SK-N-SH (cell line): ENCODE data around the gene RYR3. TPM values are rescaled to one million over a fixed set of nuclear protein-coding genes. Genes with fewer than 3 reads are reported as not detected.

Source experiments
- CTCF ChIA-PET: fragments of 300-600, 350-600 bp; formaldehyde crosslinking; extraction: SDS; loops from one replicate; lab custom pipeline; 2021; lab: Yijun Ruan, JAX
- POLR2A ChIA-PET: fragments of 350-600 bp; sonication (Branson Sonifier 250); formaldehyde crosslinking; extraction: SDS; loops from one replicate; lab custom pipeline; 2020; ENCODE audit warnings: antibody characterized with exemption, inconsistent platforms; lab: Yijun Ruan, JAX
- DNase-seq: peaks from one replicate; pipeline ENCODE4 v3.0.0; 2012
- H2AFZ ChIP-seq: fragments of 200-600 bp; sonication (generic); 2 replicates; pipeline ENCODE4 v1.8.1; 2016; ENCODE audit warnings: antibody characterized with exemption, mild to moderate bottlenecking, low read depth
- H3F3A ChIP-seq: fragments of 200-600 bp; sonication (generic); replicated peaks from 2 replicates; pipeline ENCODE3; 2016; ENCODE audit warnings: antibody characterized with exemption, mild to moderate bottlenecking; ENCODE audit not compliant: insufficient read depth
- H3K27ac ChIP-seq, 2 experiments: fragments of 200-500 bp in 1 of 2; fragments of 200-600 bp in 1 of 2; sonication (Bioruptor generic) in 1 of 2; sonication (generic), shearing (Covaris generic) in 1 of 2; 2 replicates each; pipeline versions ENCODE4 v1.5.1 to v1.6.1; 2014 to 2016; ENCODE audit warnings: low read depth in 2 of 2, inconsistent platforms in 1 of 2, low read length in 1 of 2, mild to moderate bottlenecking in 1 of 2, mixed read lengths in 1 of 2
- H3K27me3 ChIP-seq: fragments of 200-600 bp; sonication (generic), shearing (Covaris generic); 2 replicates; pipeline ENCODE4 v1.6.1; 2016; ENCODE audit warnings: mixed run types; ENCODE audit not compliant: insufficient read depth
- H3K36me3 ChIP-seq, 2 experiments: fragments of 200-500 bp in 1 of 2; fragments of 200-600 bp in 1 of 2; sonication (Bioruptor generic) in 1 of 2; sonication (generic) in 1 of 2; replicated peaks in 1 of 2; 2 replicates each; pipeline versions ENCODE3 to v1.5.1; 2014 to 2016; ENCODE audit warnings: low read length in 1 of 2, mild to moderate bottlenecking in 1 of 2; ENCODE audit not compliant: insufficient read depth in 2 of 2, control insufficient read depth in 1 of 2
- H3K4me1 ChIP-seq, 2 experiments: fragments of 200-500 bp in 1 of 2; fragments of 200-600 bp in 1 of 2; sonication (Bioruptor generic) in 1 of 2; sonication (generic), shearing (Covaris generic) in 1 of 2; 2 replicates each; pipeline versions ENCODE4 v1.5.1 to v1.6.1; 2014 to 2016; ENCODE audit warnings: low read depth in 1 of 2, low read length in 1 of 2, mixed run types in 1 of 2; ENCODE audit not compliant: insufficient read depth in 2 of 2, control insufficient read depth in 1 of 2
- H3K4me2 ChIP-seq: fragments of 200-600 bp; sonication (generic), shearing (Covaris generic); 2 replicates; pipeline ENCODE4 v1.6.1; 2017; ENCODE audit warnings: mixed run types
- H3K4me3 ChIP-seq, 2 experiments: fragments of 200-500 bp in 1 of 2; fragments of 200-600 bp in 1 of 2; sonication (Bioruptor generic) in 1 of 2; sonication (generic), shearing (Covaris generic) in 1 of 2; 2 replicates each; pipeline versions ENCODE4 v1.5.1 to v1.8.1; 2014 to 2016; ENCODE audit warnings: low read depth in 2 of 2, inconsistent platforms in 1 of 2, low read length in 1 of 2, mild to moderate bottlenecking in 1 of 2, mixed read lengths in 1 of 2, moderate library complexity in 1 of 2
- H3K79me2 ChIP-seq: fragments of 200-600 bp; sonication (generic); 2 replicates; pipeline ENCODE4 v1.8.1; 2017; ENCODE audit warnings: mild to moderate bottlenecking; ENCODE audit not compliant: insufficient read depth
- H3K9ac ChIP-seq: fragments of 200-600 bp; sonication (generic); 2 replicates; pipeline ENCODE4 v1.6.1; 2017; ENCODE audit warnings: mixed run types
- H3K9me2 ChIP-seq: fragments of 200-600 bp; sonication (generic); 2 replicates; pipeline ENCODE4 v1.6.1; 2017; ENCODE audit warnings: mixed run types
- H3K9me3 ChIP-seq: fragments of 200-600 bp; sonication (generic); 2 replicates; pipeline ENCODE4 v1.6.1; 2017; ENCODE audit warnings: mixed run types, mild to moderate bottlenecking, moderate library complexity
- H4K20me1 ChIP-seq: fragments of 200-600 bp; sonication (generic); 2 replicates; pipeline ENCODE4 v1.6.1; 2017; ENCODE audit warnings: mild to moderate bottlenecking, mixed run types; ENCODE audit not compliant: insufficient read depth
- FOSL2 ChIP-seq: IDR thresholded peaks from 2 replicates; pipeline ENCODE4 v1.4.0; 2012; ENCODE audit warnings: low read depth, mild to moderate bottlenecking, moderate library complexity, borderline replicate concordance
- GABPA ChIP-seq: IDR thresholded peaks from 2 replicates; pipeline ENCODE4 v1.4.0; 2012; ENCODE audit warnings: low read depth, mild to moderate bottlenecking
- GATA2 ChIP-seq: sonication (generic); formaldehyde crosslinking; IDR thresholded peaks from 2 replicates; pipeline ENCODE4 v1.5.0; 2020; ENCODE audit warnings: mild to moderate bottlenecking, missing genetic modification reagents
- MAX ChIP-seq: IDR thresholded peaks from 2 replicates; pipeline ENCODE4 v1.4.0; 2012; ENCODE audit warnings: low read depth
- MEF2A ChIP-seq: IDR thresholded peaks from 2 replicates; pipeline ENCODE4 v1.4.0; 2012; ENCODE audit warnings: low read depth, borderline replicate concordance
- NFIC ChIP-seq: IDR thresholded peaks from 2 replicates; pipeline ENCODE4 v1.4.0; 2012; ENCODE audit warnings: borderline replicate concordance
- NRF1 ChIP-seq: IDR thresholded peaks from 2 replicates; pipeline ENCODE4 v1.6.1; 2012; ENCODE audit warnings: low read depth, mild to moderate bottlenecking, low read length
- POLR2AphosphoS5 ChIP-seq: IDR thresholded peaks from 2 replicates; pipeline ENCODE4 v1.6.1; 2012; ENCODE audit warnings: low read depth, low read length
- REST ChIP-seq: IDR thresholded peaks from 2 replicates; pipeline ENCODE4 v1.6.1; 2012; ENCODE audit warnings: mild to moderate bottlenecking, low read depth, low read length, moderate library complexity
- RFX5 ChIP-seq: IDR thresholded peaks from 2 replicates; pipeline ENCODE4 v1.6.1; 2012; ENCODE audit warnings: mild to moderate bottlenecking, improper control_type of control experiment, low read length
- SMC3 ChIP-seq: IDR thresholded peaks from 2 replicates; pipeline ENCODE4 v1.6.1; 2012; ENCODE audit warnings: low read depth, low read length, improper control_type of control experiment
- TAF1 ChIP-seq: IDR thresholded peaks from 2 replicates; pipeline ENCODE4 v1.6.1; 2012; ENCODE audit warnings: low read depth, mild to moderate bottlenecking, low read length, moderate library complexity, borderline replicate concordance
- TCF12 ChIP-seq: IDR thresholded peaks from 2 replicates; pipeline ENCODE4 v1.4.0; 2012
- USF1 ChIP-seq: IDR thresholded peaks from 2 replicates; pipeline ENCODE4 v1.4.0; 2012; ENCODE audit warnings: low read depth, borderline replicate concordance
- YY1 ChIP-seq: IDR thresholded peaks from 2 replicates; pipeline ENCODE4 v1.4.0; 2012; ENCODE audit warnings: low read depth, mild to moderate bottlenecking
- ZBTB33 ChIP-seq: IDR thresholded peaks from 2 replicates; pipeline ENCODE4 v1.4.0; 2012; ENCODE audit warnings: low read depth, borderline replicate concordance
- WGBS: methylation state at CpG from one replicate; pipeline ENCODE4 v1.1.6; 2017; ENCODE audit warnings: low lambda C conversion rate; 5-methylcytosine and 5-hydroxymethylcytosine counted together
- polyA plus RNA-seq, 3 experiments: library from polyadenylated mRNA; depleted of rRNA; stranded (reverse); fragments of >200 nt; gene quantifications; 2 replicates each; pipeline ENCODE4 v1.2.3, GENCODE V29; 2012
- TF ChIP-seq, protein P1 (sequence below): fragments of 200-600 bp; sonication (generic); IDR thresholded peaks from 2 replicates; pipeline ENCODE4 v1.6.1; 2017; ENCODE audit warnings: antibody characterized with exemption, mild to moderate bottlenecking, moderate library complexity
- TF ChIP-seq, protein P2 (sequence below): fragments of 150-350 bp; IDR thresholded peaks from 2 replicates; pipeline ENCODE4 v1.6.1; 2016; ENCODE audit warnings: mild to moderate bottlenecking, low read depth, low read length

RYR3 gene
- polyA plus RNA-seq, 1 of the 3 experiments (the other 2 are of a cell fraction) = 0.02 TPM

DNA sequence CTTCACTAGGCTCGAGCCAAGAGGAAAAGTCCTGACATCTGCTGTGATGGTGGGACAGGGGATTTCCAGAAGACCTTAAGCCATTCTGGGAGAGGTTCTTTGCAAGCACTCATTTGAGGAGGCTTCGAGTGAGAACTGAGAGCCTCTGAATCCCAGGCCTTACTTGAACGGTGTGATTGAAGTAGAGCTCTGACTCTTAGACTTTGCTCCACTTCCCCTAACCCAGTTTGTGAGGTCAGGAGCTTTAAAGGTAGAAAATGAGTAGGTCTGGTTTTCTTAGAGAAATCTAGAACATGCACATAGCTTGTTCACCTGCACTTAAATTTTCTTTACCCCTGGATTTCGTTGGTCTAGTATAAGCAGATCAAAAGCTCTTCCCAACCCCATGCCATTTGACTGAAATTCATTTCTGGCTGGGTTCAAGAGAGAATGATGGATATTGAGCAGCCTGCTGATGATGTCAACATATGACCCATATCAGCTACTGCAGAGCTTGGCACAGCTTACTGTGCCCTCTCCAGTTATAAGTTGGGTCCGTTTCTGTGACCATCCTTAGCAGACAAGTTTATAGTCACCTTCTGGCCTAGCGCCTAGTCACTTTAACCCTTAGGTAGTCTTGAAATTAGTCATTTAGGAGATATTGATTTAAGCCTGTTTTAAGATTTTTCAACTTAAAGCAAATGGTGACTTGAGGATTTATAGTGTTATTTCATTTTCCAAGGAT lies 428.3 kb downstream of the RYR3 start (continued):
- TF ChIP-seq, protein P1, sequence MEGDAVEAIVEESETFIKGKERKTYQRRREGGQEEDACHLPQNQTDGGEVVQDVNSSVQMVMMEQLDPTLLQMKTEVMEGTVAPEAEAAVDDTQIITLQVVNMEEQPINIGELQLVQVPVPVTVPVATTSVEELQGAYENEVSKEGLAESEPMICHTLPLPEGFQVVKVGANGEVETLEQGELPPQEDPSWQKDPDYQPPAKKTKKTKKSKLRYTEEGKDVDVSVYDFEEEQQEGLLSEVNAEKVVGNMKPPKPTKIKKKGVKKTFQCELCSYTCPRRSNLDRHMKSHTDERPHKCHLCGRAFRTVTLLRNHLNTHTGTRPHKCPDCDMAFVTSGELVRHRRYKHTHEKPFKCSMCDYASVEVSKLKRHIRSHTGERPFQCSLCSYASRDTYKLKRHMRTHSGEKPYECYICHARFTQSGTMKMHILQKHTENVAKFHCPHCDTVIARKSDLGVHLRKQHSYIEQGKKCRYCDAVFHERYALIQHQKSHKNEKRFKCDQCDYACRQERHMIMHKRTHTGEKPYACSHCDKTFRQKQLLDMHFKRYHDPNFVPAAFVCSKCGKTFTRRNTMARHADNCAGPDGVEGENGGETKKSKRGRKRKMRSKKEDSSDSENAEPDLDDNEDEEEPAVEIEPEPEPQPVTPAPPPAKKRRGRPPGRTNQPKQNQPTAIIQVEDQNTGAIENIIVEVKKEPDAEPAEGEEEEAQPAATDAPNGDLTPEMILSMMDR = no peak
- TF ChIP-seq GABPA (no peak), NFIC (no peak), TCF12 (no peak), NRF1 (no peak), SMC3 (no peak), TAF1 (no peak)

DNA sequence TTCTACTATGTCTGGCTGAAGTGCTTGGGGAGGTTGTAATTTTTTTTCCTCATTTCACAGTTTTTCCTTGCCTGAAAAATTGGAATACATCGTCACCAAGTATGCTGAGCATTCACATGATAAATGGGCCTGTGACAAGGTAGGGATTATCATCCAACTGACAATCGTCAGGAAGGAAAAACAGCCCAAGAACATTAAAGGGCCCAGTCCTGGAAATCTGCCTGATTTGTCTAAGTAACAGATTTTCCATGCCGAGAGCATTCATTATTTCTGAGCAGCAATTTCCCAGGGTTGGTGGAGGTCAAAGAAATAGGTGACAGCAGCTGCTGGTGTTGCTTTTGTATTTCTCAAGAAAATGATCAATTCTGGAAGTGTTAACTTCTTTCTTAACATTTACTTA lies 431.5 kb downstream of the RYR3 start:
- H3F3A ChIP-seq = no peaks in the 10 kb centered on the region
- no peak overlapping the region for H2AFZ ChIP-seq
- H3K79me2 ChIP-seq = no peaks in the 10 kb centered on the region
- H3K9ac ChIP-seq = no peak overlapping the region
- no peaks in the 10 kb centered on the region; the same call in 1 of the 2 replicates for H3K27me3 ChIP-seq
- H3K4me1 ChIP-seq = no peaks in the 10 kb centered on the region; a peak in 1 of 4 replicates
- H3K9me2 ChIP-seq = no peaks in the 10 kb centered on the region
- CTCF ChIA-PET = interaction anchor here (1.4 kb wide), 1 partner anchor 42 kb away, joined by 3 read pairs; no protein-coding TSS in a partner anchor
- WGBS = 63% methylated on average over 3 of the region's 3 CpGs
- H3K9me3 ChIP-seq = no peaks in the 10 kb centered on the region
- POLR2A ChIA-PET = no interaction called here
- no peak overlapping the region for H3K4me3 ChIP-seq
- no peaks in the 10 kb centered on the region for H4K20me1 ChIP-seq
- H3K36me3 ChIP-seq = no peaks in the 10 kb centered on the region
- no peak for DNase-seq
- H3K4me2 ChIP-seq = no peak overlapping the region
- no peak overlapping the region for H3K27ac ChIP-seq
- TF ChIP-seq ZBTB33 = no peak
- no peak for TF ChIP-seq GATA2 (CRISPR knock-in tag)
- TF ChIP-seq YY1 = no peak
- TF ChIP-seq REST = no peak
- TF ChIP-seq MEF2A = no peak
- TF ChIP-seq USF1 = no peak
- no peak for TF ChIP-seq GABPA
- TF ChIP-seq, protein P2, sequence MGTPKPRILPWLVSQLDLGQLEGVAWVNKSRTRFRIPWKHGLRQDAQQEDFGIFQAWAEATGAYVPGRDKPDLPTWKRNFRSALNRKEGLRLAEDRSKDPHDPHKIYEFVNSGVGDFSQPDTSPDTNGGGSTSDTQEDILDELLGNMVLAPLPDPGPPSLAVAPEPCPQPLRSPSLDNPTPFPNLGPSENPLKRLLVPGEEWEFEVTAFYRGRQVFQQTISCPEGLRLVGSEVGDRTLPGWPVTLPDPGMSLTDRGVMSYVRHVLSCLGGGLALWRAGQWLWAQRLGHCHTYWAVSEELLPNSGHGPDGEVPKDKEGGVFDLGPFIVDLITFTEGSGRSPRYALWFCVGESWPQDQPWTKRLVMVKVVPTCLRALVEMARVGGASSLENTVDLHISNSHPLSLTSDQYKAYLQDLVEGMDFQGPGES = no peak
- TF ChIP-seq, protein P1 = no peak
- TF ChIP-seq POLR2AphosphoS5 = no peak
- TF ChIP-seq FOSL2 = no peak
- no peak for TF ChIP-seq MAX
- no peak for TF ChIP-seq RFX5
